Type B pancreatic cell (in vitro differentiated cells): ENCODE results near the gene CKS1B. TPM values are rescaled to one million over a fixed set of nuclear protein-coding genes. Genes with fewer than 3 reads are reported as not detected.
A peak's percentile ranks its signal among the peaks of the same experiment; 100 is the strongest.

Source experiments
- DNase-seq: peaks from one replicate; pipeline ENCODE4 v3.0.0; 2021; ENCODE audit warnings: mixed read lengths; ENCODE audit not compliant: unreplicated experiment; ENCODE audit errors: extremely low spot score
- H3K27ac Mint-ChIP-seq: 2 replicates; pipeline ENCODE4 v1.8.0; 2021; ENCODE audit warnings: mild to moderate bottlenecking, mixed read lengths
- H3K27me3 Mint-ChIP-seq: 2 replicates; pipeline ENCODE4 v1.8.0; 2021; ENCODE audit warnings: mixed read lengths
- H3K36me3 Mint-ChIP-seq: 2 replicates; pipeline ENCODE4 v1.8.0; 2021; ENCODE audit warnings: mixed read lengths
- H3K4me1 Mint-ChIP-seq: one replicate; pipeline ENCODE4 v1.8.0; 2021; ENCODE audit warnings: mixed read lengths; ENCODE audit not compliant: unreplicated experiment
- H3K4me3 Mint-ChIP-seq: 2 replicates; pipeline ENCODE4 v1.8.0; 2021; ENCODE audit warnings: mild to moderate bottlenecking, mixed read lengths
- H3K9me3 Mint-ChIP-seq: 2 replicates; pipeline ENCODE4 v1.8.0; 2021; ENCODE audit warnings: mixed read lengths
- CTCF ChIP-seq: fragments of 200-600 bp; sonication (generic); conservative IDR thresholded peaks from 2 replicates; pipeline ENCODE4 v1.5.0; 2021; ENCODE audit warnings: antibody characterized with exemption, mild to moderate bottlenecking
- total RNA-seq: library from RNA; stranded (reverse); gene quantifications from 2 replicates; pipeline ENCODE4 v1.2.1, GENCODE V29; 2021; ENCODE audit warnings: low replicate concordance

CKS1B gene
- total RNA-seq, 1 donor from 2014 or later, result 119 TPM

DNA sequence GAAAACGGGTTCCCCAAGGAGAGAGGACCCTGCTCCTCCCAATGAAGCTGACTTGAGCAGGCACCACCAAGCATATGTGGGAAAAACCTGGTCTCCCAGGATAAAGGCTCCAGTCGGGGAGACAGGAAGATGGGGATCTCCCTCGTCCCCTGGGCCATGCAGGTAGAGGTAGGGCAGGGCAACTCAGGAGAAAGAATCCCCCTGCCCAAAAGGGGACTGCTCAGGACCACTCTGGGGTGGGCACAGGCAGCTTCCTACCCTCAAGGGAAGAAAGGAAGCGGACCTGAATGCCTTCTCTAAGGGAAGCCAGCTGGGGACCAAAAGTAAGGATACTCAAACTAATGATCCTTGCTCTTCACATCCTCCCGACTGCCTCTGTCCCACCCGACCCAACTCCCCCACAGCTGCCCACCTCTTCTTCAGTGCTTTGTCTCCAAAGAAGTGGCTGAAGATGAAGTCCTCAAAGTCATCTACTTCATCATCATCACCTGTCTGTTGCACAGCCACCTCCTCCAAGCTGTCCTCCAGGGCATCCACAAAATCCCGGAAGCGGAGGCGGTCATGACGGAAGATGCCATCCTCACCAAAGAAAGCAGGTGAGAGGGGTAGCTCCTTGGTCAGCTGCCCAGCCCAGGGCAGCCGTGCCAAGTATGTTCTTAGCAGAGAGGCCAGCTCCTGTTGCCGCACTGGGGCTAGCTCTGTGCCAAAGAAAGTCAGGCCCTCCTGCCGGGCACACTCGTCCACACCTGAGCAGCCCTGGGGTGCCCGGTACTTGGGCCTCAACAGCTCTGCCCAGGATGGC is 29.1 kb upstream of the CKS1B start:
- peaks cover 7% of the 10 kb centered on the region for H3K36me3 Mint-ChIP-seq
- no peaks in the 10 kb centered on the region for H3K9me3 Mint-ChIP-seq
- H3K27me3 Mint-ChIP-seq, result no peaks in the 10 kb centered on the region
- TF ChIP-seq CTCF, result no peak
- H3K4me3 Mint-ChIP-seq, result no peak overlapping the region
- DNase-seq, result no peak
- H3K27ac Mint-ChIP-seq, result peak overlapping the region; percentile 77
- H3K4me1 Mint-ChIP-seq, result peaks cover 20% of the 10 kb centered on the region

GRCh38 chr1:154945962-154946850 is 28.3 kb upstream of the CKS1B start:
- no peaks in the 10 kb centered on the region for H3K27me3 Mint-ChIP-seq
- H3K4me3 Mint-ChIP-seq, result no peak overlapping the region

DNA sequence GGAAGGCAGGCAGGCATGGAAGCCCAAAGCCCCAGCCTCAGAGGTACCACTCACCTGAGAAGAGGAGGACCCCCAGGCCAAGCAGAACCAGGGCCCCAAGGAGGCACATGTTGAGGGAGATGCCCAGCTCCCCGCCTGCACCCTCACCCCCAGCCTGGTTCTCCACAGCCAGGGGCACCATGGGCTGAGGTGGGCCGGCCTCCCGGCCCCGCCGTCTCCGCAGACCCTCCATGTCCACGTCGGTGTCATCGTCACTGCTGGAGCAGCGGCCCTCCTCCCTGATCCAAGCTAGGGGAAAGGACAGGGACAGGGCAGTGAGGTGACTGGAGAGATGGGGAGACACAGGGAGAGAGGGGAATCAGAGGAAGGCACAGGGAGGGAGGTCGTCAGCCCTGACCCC is 26.4 kb upstream of the CKS1B start:
- no peaks in the 10 kb centered on the region for H3K9me3 Mint-ChIP-seq
- H3K4me1 Mint-ChIP-seq, result peaks cover 19% of the 10 kb centered on the region
- H3K36me3 Mint-ChIP-seq, result peaks cover 11% of the 10 kb centered on the region
- no peak for TF ChIP-seq CTCF
- H3K4me3 Mint-ChIP-seq, result no peak overlapping the region
- no peaks in the 10 kb centered on the region for H3K27me3 Mint-ChIP-seq
- no peak for DNase-seq
- no peak overlapping the region for H3K27ac Mint-ChIP-seq

More at GRCh38 chr1:154945962-154946850, 28.3 kb upstream of the CKS1B start:
- Mint-ChIP-seq H3K9me3 (no peaks in the 10 kb centered on the region), H3K27ac (no peak overlapping the region), H3K4me1 (peaks cover 11% of the 10 kb centered on the region), H3K36me3 (peaks cover 11% of the 10 kb centered on the region)
- no peak for DNase-seq
- no peak for TF ChIP-seq CTCF

DNA sequence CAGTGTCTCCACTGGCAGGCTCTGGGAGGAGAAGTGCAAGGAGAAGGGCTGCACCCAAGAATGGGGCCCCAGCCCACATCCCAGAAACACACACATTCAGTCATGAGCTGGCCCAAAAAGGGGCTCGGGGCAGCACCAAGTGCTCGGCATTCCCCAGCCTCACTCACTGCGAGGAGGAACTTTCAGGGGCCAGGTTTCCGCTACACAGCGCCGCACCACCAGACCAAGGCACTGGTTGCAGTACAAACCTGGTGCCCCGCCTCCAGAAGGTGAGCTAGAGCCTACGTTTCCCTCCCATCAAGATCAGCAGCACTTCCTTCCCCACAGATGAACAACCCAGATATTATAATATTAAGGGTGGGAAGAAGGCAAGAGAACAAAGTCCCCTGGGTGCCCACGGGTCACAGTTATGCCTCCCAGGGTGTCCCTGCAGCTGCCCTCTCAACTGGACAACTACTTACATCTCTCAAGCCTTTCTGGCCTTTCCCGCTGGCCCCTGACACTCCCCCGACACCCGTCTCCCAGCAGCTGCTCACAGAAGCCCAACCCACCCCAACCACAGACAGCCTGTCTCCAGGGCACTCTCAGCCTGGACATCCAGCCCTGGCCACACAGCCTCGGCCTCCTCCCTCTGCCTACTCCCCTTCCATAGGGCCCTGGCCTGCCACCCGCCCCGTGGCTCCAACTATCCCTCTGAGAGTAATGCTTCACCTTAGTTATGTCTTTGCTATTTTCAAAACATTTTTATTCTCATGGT is 22.4 kb upstream of the CKS1B start:
- Mint-ChIP-seq H3K9me3 (no peaks in the 10 kb centered on the region), H3K4me1 (peaks cover 46% of the 10 kb centered on the region), H3K4me3 (peak overlapping the region; percentile 31), H3K27me3 (no peaks in the 10 kb centered on the region), H3K27ac (peak overlapping the region; percentile 39), H3K36me3 (peaks cover 6% of the 10 kb centered on the region)
- DNase-seq, result no peak
- TF ChIP-seq CTCF, result no peak

- H3K27ac Mint-ChIP-seq, result peak overlapping the region; percentile 39
- no peak for TF ChIP-seq CTCF
- no peak for DNase-seq
- H3K36me3 Mint-ChIP-seq, result peaks cover 9% of the 10 kb centered on the region
- H3K4me1 Mint-ChIP-seq, result peaks cover 52% of the 10 kb centered on the region
- H3K9me3 Mint-ChIP-seq, result no peaks in the 10 kb centered on the region
- H3K27me3 Mint-ChIP-seq, result no peaks in the 10 kb centered on the region
- peak overlapping the region; percentile 31 for H3K4me3 Mint-ChIP-seq
Measured at GRCh38 chr1:154952664-154953063, 21.8 kb upstream of the CKS1B start.
